GM10266 (cell line): ENCODE measurements around the gene BRWD1.

Source experiments
- DNase-seq: peaks from one replicate; pipeline ENCODE4 v3.0.0; 2012; ENCODE audit errors: extremely low spot score
- CTCF ChIP-seq: IDR thresholded peaks from 2 replicates; pipeline ENCODE4 v1.5.1; 2012; ENCODE audit warnings: mild to moderate bottlenecking, low read depth; ENCODE audit not compliant: control insufficient read depth, insufficient read depth; ENCODE audit errors: missing control alignments

BRWD1 gene

GRCh38 chr21:39341249-39341923 is 28.0 kb upstream of the BRWD1 start:
- no peak for DNase-seq
- TF ChIP-seq CTCF = no peak

- no peak for TF ChIP-seq CTCF
- DNase-seq = no peak
These were observed 27.3 kb upstream of the BRWD1 start for GRCh38 chr21:39340687-39341086.

GRCh38 chr21:39339231-39339630 is 25.8 kb upstream of the BRWD1 start:
- TF ChIP-seq CTCF = no peak
- no peak for DNase-seq

- TF ChIP-seq CTCF = no peak
- no peak for DNase-seq
These were observed 23.1 kb upstream of the BRWD1 start for GRCh38 chr21:39336457-39337008.

GRCh38 chr21:39334611-39335010 is 21.2 kb upstream of the BRWD1 start:
- no peak for TF ChIP-seq CTCF
- no peak for DNase-seq

- no peak for TF ChIP-seq CTCF
- no peak for DNase-seq
These were observed 18.7 kb upstream of the BRWD1 start for GRCh38 chr21:39332175-39332574.

GRCh38 chr21:39330001-39330400 is 16.6 kb upstream of the BRWD1 start:
- TF ChIP-seq CTCF = no peak
- no peak for DNase-seq
